Ectodermal cell (in vitro differentiated cells): Measurements from ENCODE around the gene TLCD4.
"Not testable (repeated sequence)": the region's sequence is repeated elsewhere in the genome, so short reads cannot be mapped to it uniquely, and the experiment has no call there.

Experiments used
- H3K27ac ChIP-seq: 2 replicates; pipeline ENCODE4 v1.7.0; 2013; ENCODE audit warnings: mild to moderate bottlenecking, low read depth, low read length; ENCODE audit not compliant: insufficient read depth, poor library complexity, severe bottlenecking
- H3K27me3 ChIP-seq: 2 replicates; pipeline ENCODE4 v1.7.0; 2013; ENCODE audit warnings: mild to moderate bottlenecking, low read length; ENCODE audit not compliant: insufficient read depth, control insufficient read depth, poor library complexity, severe bottlenecking
- H3K36me3 ChIP-seq: one replicate; pipeline ENCODE4 v1.7.0; 2013; ENCODE audit warnings: low read length; ENCODE audit not compliant: control insufficient read depth, insufficient read depth
- H3K4me1 ChIP-seq: one replicate; pipeline ENCODE4 v1.7.0; 2013; ENCODE audit warnings: low read length; ENCODE audit not compliant: control insufficient read depth, insufficient read depth
- H3K4me3 ChIP-seq: 2 replicates; pipeline ENCODE4 v1.7.0; 2013; ENCODE audit warnings: low read depth, low read length, control low read depth; ENCODE audit not compliant: insufficient read depth
- H3K9me3 ChIP-seq: 2 replicates; pipeline ENCODE4 v1.7.0; 2013; ENCODE audit warnings: mild to moderate bottlenecking, low read length, moderate library complexity; ENCODE audit not compliant: control insufficient read depth
- WGBS, 2 experiments: methylation state at CpG; one replicate each; pipeline ENCODE4 v1.1.7; 2013; ENCODE audit warnings: missing lambda C conversion rate in 2 of 2; 5-methylcytosine and 5-hydroxymethylcytosine counted together

TLCD4 gene

DNA sequence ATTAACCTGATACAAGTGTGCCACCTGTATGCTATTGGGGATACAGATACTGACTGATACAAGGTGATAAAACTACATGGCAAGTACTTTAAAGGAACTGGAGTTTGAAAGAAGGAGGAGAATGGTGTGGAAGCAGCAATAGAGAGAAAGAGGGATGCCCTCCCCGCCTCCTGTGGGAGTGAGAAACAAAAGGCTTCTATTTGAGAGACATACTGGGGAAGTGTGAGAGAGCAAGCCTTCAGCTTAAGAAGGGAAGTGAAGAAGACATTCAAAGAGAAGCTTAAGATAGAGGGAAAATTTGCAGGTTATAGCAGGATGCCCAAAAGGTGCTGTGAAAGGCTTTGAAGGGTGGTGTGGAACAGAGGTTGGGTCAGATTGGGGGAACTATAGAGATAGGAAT is 36.7 kb upstream of the TLCD4 start:
- WGBS, 2 experiments, result 49 to 68% methylated on average over 1 of the region's 1 CpG

DNA sequence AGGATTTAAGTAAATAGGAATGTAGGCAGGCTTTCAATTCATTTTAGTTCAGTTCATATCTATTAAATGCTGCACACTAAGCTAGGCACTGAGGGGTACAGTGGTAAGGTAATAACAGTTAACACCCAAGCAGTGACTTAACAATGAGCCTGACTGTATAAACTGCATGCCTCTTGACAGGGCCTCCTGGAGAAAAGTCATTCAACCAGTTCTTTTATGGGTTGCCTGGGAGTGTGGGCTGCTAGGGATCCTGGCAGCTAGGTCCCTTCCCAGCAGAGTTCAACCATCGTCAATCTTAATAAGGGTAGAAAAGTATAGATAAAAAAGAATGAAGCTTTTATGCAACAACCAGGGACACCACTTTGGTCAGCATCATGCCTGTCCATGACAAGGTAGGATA is 36.3 kb upstream of the TLCD4 start:
- Histone ChIP-seq H3K27ac (no peak overlapping the region), H3K4me3 (no peak overlapping the region), H3K9me3 (no peaks in the 10 kb centered on the region), H3K4me1 (no peaks in the 10 kb centered on the region), H3K27me3 (no peaks in the 10 kb centered on the region), H3K36me3 (no peaks in the 10 kb centered on the region)
- 79 to 83% methylated on average over 1 of the region's 1 CpG for WGBS, 2 experiments

More for the DNA sequence above, 36.7 kb upstream of the TLCD4 start:
- H3K27me3 ChIP-seq, result no peaks in the 10 kb centered on the region
- H3K4me1 ChIP-seq, result no peaks in the 10 kb centered on the region
- no peaks in the 10 kb centered on the region for H3K36me3 ChIP-seq
- no peak overlapping the region for H3K27ac ChIP-seq
- H3K9me3 ChIP-seq, result no peaks in the 10 kb centered on the region
- H3K4me3 ChIP-seq, result no peak overlapping the region

DNA sequence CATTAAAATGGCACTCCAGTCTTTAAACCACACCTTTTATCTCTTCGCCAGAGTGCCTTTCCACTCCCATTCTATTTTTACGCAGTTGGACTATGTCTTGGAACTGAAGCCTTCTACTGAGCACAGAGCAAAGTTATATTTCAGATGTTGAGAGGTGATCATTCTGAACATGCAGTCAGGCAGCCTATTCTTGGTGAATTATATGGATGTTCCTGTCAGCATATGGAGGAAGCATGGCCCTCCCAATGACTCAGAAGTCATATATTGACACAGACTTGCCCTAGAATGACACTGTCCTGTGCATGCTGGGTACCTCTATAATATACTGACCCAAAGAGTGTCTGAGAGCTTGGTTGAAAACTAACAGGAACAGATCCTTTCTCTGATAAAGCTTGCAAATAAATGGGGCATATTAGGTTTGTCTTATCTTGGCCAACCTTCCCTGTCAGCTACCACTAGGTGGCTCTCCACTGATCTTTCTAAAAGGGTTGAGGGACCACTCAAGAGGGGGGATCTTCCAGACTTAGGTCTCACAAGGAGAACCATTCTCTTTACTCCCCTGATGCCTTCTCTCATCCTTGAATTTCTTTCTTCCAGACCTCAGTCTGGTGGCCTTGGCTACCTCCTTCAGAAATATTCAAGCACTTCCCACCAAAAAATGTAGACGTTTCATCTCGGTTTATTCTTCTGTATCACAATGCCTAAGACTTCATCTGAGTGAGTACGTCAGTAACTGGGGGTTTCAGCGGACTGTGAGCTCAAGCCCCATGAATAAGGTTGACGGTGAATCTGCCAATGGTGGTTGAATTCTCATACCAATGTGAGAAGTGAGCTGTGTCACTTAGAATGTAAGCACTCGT is 32.6 kb upstream of the TLCD4 start:
- 85 to 88% methylated on average over 7 of the region's 8 CpGs for WGBS, 2 experiments
- Histone ChIP-seq H3K36me3 (no peaks in the 10 kb centered on the region), H3K9me3 (no peaks in the 10 kb centered on the region), H3K4me1 (peaks cover 4% of the 10 kb centered on the region), H3K4me3 (no peak overlapping the region), H3K27ac (no peak overlapping the region), H3K27me3 (no peaks in the 10 kb centered on the region)

DNA sequence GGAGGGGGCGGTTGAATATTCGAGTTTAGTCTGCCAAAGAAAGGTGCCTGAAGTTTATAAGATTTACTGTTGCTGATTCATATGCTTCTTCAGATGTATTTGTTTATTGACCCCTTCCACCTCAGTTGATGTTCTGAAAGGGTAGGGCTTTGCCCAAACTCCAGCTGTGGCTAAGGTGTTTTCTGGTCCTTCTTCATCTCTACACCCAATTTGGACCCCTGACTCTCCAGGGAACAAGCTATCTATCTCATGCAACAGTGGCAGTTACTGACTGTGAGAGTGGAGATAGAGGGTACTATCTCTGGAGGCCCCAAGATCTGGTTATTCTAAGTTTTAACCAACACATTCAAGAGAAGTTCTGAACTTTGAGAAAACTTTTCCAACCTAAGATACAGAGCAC is 31.8 kb upstream of the TLCD4 start:
- no peak overlapping the region for H3K27ac ChIP-seq
- H3K27me3 ChIP-seq, result no peaks in the 10 kb centered on the region
- no peaks in the 10 kb centered on the region for H3K36me3 ChIP-seq
- peaks cover 2% of the 10 kb centered on the region for H3K9me3 ChIP-seq
- WGBS, 2 experiments, result 90 to 92% methylated on average over 2 of the region's 2 CpGs
- H3K4me1 ChIP-seq, result peaks cover 4% of the 10 kb centered on the region
- H3K4me3 ChIP-seq, result no peak overlapping the region

DNA sequence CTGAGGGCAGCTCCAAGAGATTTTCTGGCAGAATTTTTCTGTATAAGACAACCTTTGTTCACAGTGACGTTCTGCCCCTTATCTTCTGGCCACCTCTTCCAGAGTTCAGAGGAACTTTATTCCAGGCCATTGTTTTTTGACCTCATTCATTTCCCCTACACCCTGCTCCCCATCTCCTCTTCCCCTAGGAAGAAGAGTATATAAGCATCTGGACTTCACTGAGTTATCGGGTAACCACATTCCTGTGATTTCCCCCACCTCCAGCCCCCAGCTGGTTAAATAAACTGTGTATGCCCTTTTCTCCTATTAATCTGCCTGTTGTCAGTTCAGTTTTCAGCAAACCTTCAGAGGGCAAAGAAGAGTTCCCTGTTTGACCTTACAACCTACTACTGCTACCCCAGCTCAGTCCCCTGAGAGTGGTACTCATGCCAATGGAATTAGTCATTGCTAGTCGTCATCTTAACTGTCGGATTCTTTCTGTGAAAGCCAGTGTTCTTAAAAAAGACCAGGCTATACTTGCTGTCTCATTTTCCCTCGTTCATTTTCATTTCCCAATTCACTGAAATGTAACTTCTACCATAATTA is 30.1 kb upstream of the TLCD4 start:
- H3K4me1 ChIP-seq, result peaks cover 4% of the 10 kb centered on the region
- no peaks in the 10 kb centered on the region for H3K36me3 ChIP-seq
- 68% methylated on average over 5 of the region's 5 CpGs for WGBS, 2 experiments
- H3K4me3 ChIP-seq, result no peak overlapping the region
- no peak overlapping the region for H3K27ac ChIP-seq
- peaks cover 2% of the 10 kb centered on the region for H3K9me3 ChIP-seq
- H3K27me3 ChIP-seq, result no peaks in the 10 kb centered on the region

DNA sequence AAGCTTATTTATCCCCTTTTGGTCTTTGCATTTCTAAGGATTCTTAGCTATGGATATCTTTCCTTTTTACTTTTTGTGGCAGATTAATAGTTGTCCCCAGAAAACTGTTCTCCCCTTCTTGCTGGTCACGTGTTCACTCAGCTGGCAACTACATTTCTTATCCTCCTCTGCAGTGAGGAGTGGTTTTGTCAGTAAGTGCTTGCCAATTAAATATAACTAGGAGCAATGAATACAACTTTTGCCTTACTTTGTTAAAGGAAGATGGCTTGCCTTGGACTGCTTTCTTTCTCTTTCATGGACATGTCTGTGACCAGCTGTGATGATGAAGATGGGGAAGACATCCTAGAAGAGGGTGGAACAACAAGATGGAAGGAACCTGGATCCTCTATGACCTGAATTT is 28.9 kb upstream of the TLCD4 start:
- peaks cover 4% of the 10 kb centered on the region for H3K4me1 ChIP-seq
- WGBS, 2 experiments, result 100% methylated on average over 1 of the region's 1 CpG; no CpG with 5 or more reads in 1 of the 2 experiments
- H3K27me3 ChIP-seq, result no peaks in the 10 kb centered on the region
- no peak overlapping the region for H3K4me3 ChIP-seq
- H3K36me3 ChIP-seq, result no peaks in the 10 kb centered on the region
- peaks cover 2% of the 10 kb centered on the region for H3K9me3 ChIP-seq
- H3K27ac ChIP-seq, result no peak overlapping the region

DNA sequence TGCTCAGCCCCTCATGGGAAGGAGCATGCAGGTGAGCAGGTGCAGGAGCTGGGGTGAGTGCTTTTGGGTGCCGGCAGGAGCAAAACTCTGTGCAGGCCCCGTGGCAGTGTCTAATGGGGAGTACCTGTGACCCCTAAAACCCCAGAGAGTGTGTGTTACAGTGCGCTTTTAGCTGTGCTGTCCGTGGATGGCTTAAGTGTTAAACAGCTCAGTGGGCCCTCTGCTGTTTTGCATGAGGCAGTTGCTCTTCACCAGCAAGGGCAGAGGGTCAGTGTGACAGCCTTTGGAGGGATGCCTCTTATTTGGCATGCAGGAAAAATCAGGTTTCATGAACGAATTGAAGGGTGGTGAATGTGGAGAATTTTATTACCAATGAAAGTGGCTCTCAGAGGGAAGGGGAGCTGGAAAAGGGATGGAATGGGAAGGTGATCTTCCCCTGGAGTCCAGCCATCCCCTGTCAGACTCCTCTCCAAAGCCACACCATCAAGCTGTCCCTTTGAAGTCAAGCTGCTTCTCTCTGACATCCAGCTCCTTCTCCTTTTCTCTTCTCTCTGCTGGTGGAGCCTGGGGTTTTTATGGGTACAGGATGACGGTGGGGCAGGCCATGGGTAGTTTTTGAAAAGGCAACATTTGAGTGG is 27.4 kb upstream of the TLCD4 start:
- H3K4me1 ChIP-seq, result peaks cover 4% of the 10 kb centered on the region
- no peak overlapping the region for H3K27ac ChIP-seq
- no peaks in the 10 kb centered on the region for H3K36me3 ChIP-seq
- H3K4me3 ChIP-seq, result no peak overlapping the region
- H3K27me3 ChIP-seq, result no peaks in the 10 kb centered on the region
- peaks cover 2% of the 10 kb centered on the region for H3K9me3 ChIP-seq
- WGBS, 2 experiments, result 88 to 92% methylated on average over 6 of the region's 6 CpGs

- not testable (repeated sequence) for H3K36me3 ChIP-seq, H3K27ac ChIP-seq, H3K9me3 ChIP-seq, H3K4me3 ChIP-seq, H3K27me3 ChIP-seq, H3K4me1 ChIP-seq
- WGBS, 2 experiments, result 96% methylated on average over 28 of the region's 28 CpGs
Observed at GRCh38 chr1:95091290-95091689, 25.9 kb upstream of the TLCD4 start.

DNA sequence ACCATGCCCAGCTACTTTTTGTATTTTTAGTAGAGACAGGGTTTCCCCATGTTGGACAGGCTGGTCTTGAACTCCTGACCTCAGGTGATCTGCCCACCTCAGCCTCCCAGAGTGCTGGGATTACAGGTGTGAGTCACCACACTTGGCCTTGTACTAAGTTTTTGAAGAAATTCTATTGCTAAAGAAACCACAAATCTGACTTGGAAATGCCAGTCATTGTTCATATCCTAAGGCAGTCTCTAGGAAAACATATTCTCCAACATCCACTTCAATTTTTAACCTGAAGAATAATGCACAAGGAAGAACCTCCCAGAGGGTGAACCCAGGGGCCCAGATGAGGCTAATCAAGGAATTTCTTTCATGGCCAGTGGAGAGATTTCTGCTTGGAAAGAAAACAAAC is 24.3 kb upstream of the TLCD4 start:
- H3K27me3 ChIP-seq, H3K4me3 ChIP-seq, H3K27ac ChIP-seq, H3K4me1 ChIP-seq, H3K9me3 ChIP-seq, H3K36me3 ChIP-seq: not testable (repeated sequence)

DNA sequence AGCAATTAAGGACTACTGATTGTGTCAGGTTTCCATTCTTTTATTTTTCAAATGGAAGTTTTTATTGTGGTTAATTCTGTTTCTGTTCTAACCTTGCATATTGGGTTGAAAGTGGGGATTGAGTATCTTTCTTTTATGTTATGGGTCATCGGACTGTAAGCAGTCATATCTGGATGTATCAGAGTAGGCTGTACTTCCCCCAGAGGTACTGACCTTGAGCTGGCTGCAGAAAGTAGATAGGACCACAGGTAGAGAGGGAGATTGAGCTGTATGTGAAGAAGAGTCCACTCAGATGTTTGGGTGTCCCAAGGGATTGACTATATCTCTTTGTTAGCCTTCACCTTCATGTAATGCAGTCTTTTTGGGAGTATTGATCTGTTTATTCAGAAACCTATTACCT is 23.9 kb upstream of the TLCD4 start:
- Histone ChIP-seq H3K27ac (no peak overlapping the region), H3K9me3 (peaks cover 2% of the 10 kb centered on the region), H3K4me1 (no peaks in the 10 kb centered on the region), H3K36me3 (no peaks in the 10 kb centered on the region), H3K27me3 (no peaks in the 10 kb centered on the region), H3K4me3 (no peak overlapping the region)
- 39 to 40% methylated on average over 1 of the region's 1 CpG for WGBS, 2 experiments
